Astrocyte (in vitro differentiated cells and primary cell): ENCODE results near the gene CLOCK. TPM values are rescaled to one million over a fixed set of nuclear protein-coding genes. Genes with fewer than 3 reads are reported as not detected.

Experiments used
- DNase-seq: peaks from one replicate; pipeline ENCODE4 v3.0.0-alpha.2; 2010; ENCODE audit warnings: low read depth
- FAIRE-seq: peaks from 2 replicates; lab custom pipeline; 2011; peaks lifted over from hg19 to GRCh38; lab: Jason Lieb, UNC
- H2AFZ ChIP-seq: 2 replicates; pipeline ENCODE4 v1.6.0; 2012; ENCODE audit warnings: low read depth, low read length, inconsistent platforms
- H3K27ac ChIP-seq: 2 replicates; pipeline ENCODE4 v1.5.1; 2011; ENCODE audit warnings: low read depth, low read length, inconsistent platforms
- H3K27me3 ChIP-seq: 2 replicates; pipeline ENCODE4 v1.6.0; 2011; ENCODE audit warnings: low read length, inconsistent platforms; ENCODE audit not compliant: insufficient read depth
- H3K36me3 ChIP-seq: 2 replicates; pipeline ENCODE4 v1.5.1; 2011; ENCODE audit warnings: low read length, inconsistent platforms; ENCODE audit not compliant: insufficient read depth
- H3K4me1 ChIP-seq: 2 replicates; pipeline ENCODE4 v1.5.1; 2011; ENCODE audit warnings: low read length, inconsistent platforms; ENCODE audit not compliant: insufficient read depth
- H3K4me2 ChIP-seq: 2 replicates; pipeline ENCODE4 v1.6.0; 2012; ENCODE audit warnings: low read length, inconsistent platforms
- H3K4me3 ChIP-seq: 2 replicates; pipeline ENCODE4 v1.5.1; 2011; ENCODE audit warnings: low read depth, mild to moderate bottlenecking, low read length, inconsistent platforms; ENCODE audit not compliant: insufficient read depth
- H3K79me2 ChIP-seq: 2 replicates; pipeline ENCODE4 v1.6.0; 2012; ENCODE audit warnings: mild to moderate bottlenecking, low read length, inconsistent platforms; ENCODE audit not compliant: insufficient read depth
- H3K9ac ChIP-seq: 2 replicates; pipeline ENCODE4 v1.6.0; 2012; ENCODE audit warnings: mild to moderate bottlenecking, low read length, inconsistent platforms
- H3K9me3 ChIP-seq: 2 replicates; pipeline ENCODE4 v1.5.1; 2012; ENCODE audit warnings: low read depth, mild to moderate bottlenecking, low read length, inconsistent platforms; ENCODE audit not compliant: insufficient read depth
- H4K20me1 ChIP-seq: 2 replicates; pipeline ENCODE4 v1.6.0; 2012; ENCODE audit warnings: low read length, inconsistent platforms; ENCODE audit not compliant: insufficient read depth
- H3K27ac Mint-ChIP-seq: one replicate; pipeline ENCODE4 v1.8.0; 2021; ENCODE audit warnings: mild to moderate bottlenecking, mixed read lengths; ENCODE audit not compliant: unreplicated experiment
- H3K27me3 Mint-ChIP-seq: one replicate; pipeline ENCODE4 v1.8.0; 2021; ENCODE audit warnings: low read depth, mixed read lengths; ENCODE audit not compliant: unreplicated experiment
- H3K36me3 Mint-ChIP-seq: one replicate; pipeline ENCODE4 v1.8.0; 2021; ENCODE audit warnings: low read depth, mixed read lengths; ENCODE audit not compliant: unreplicated experiment
- H3K4me1 Mint-ChIP-seq: one replicate; pipeline ENCODE4 v1.8.0; 2021; ENCODE audit warnings: low read depth, mixed read lengths; ENCODE audit not compliant: unreplicated experiment
- H3K4me3 Mint-ChIP-seq: one replicate; pipeline ENCODE4 v1.8.0; 2021; ENCODE audit warnings: mild to moderate bottlenecking, moderate library complexity, mixed read lengths; ENCODE audit not compliant: unreplicated experiment
- H3K9me3 Mint-ChIP-seq: one replicate; pipeline ENCODE4 v1.8.0; 2021; ENCODE audit warnings: mild to moderate bottlenecking, mixed read lengths; ENCODE audit not compliant: unreplicated experiment
- CTCF ChIP-seq: IDR thresholded peaks from 2 replicates; pipeline ENCODE4 v1.5.1; 2011; ENCODE audit warnings: low read depth, mild to moderate bottlenecking, inconsistent platforms, low read length, moderate library complexity; ENCODE audit not compliant: insufficient read depth
- EZH2 ChIP-seq: IDR thresholded peaks from 2 replicates; pipeline ENCODE4 v1.6.1; 2012; ENCODE audit warnings: mild to moderate bottlenecking, low read length, inconsistent platforms; ENCODE audit not compliant: insufficient read depth
- total RNA-seq: library from RNA; stranded (reverse); gene quantifications from 2 replicates; pipeline ENCODE4 v1.2.1, GENCODE V29; 2021

CLOCK gene
- total RNA-seq, 1 donor from 2014 or later, result 20.4 TPM

DNA sequence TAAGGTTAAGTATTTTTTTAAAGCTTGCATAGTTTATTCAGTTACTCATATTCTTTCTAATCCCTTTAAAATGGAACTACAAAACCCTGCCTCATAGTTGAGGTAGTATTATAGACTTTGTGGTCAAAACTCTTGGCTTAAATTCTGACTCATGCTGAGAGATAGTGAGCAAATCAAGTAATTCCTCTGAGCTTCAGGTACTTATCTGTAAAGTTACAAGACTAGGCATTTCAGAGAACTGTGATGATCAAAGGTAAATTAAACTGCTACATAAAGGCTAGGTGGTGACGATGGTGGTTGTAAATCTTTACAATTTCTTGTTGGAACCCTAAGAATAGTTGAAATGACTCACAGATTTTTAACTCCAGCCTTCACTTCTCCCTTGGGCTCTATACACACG is 3.2 kb upstream of the CLOCK start:
- Histone ChIP-seq H3K79me2 (peaks cover under 1% of the 10 kb centered on the region), H3K27ac (peak overlapping the region; percentile 38), H3K4me1 (peaks cover 26% of the 10 kb centered on the region), H3K27me3 (no peaks in the 10 kb centered on the region), H3K4me3 (no peak overlapping the region), H3K36me3 (no peaks in the 10 kb centered on the region), H3K4me2 (peak overlapping the region; percentile 63), H2AFZ (no peak overlapping the region), H4K20me1 (no peaks in the 10 kb centered on the region), H3K9me3 (no peaks in the 10 kb centered on the region), H3K9ac (no peak overlapping the region)
- Mint-ChIP-seq H3K4me1 (peaks cover 25% of the 10 kb centered on the region), H3K27me3 (no peaks in the 10 kb centered on the region), H3K4me3 (no peak overlapping the region), H3K27ac (no peak overlapping the region), H3K9me3 (no peaks in the 10 kb centered on the region), H3K36me3 (no peaks in the 10 kb centered on the region)
- TF ChIP-seq CTCF, result no peak
- no peak for TF ChIP-seq EZH2
- FAIRE-seq, result peak; percentile 91
- peak; percentile 92 for DNase-seq

DNA sequence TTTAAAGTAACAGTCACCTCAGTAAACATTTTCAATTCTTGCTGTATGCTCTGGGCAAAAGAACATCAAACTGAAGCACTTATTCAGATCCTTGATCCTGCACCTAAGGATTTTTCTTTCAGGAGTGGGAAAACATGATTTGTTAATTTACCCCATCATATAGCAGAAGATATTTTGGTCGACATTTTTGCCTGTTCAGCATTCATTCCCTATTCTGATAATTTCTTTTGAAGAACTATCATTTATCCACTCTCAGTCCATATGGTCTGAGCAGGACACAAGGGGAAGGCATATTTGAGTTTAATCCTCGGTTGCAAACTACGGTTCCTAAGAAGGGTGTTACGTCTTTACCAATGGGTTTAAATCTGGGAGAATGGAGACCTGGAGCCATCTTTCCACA is 1.2 kb upstream of the CLOCK start:
- Mint-ChIP-seq H3K27me3 (no peaks in the 10 kb centered on the region), H3K9me3 (no peaks in the 10 kb centered on the region), H3K4me1 (peaks cover 38% of the 10 kb centered on the region), H3K27ac (peak overlapping the region; percentile 73), H3K36me3 (no peaks in the 10 kb centered on the region), H3K4me3 (peak overlapping the region; percentile 95)
- peak overlapping the region; percentile 88 for H3K4me3 ChIP-seq
- FAIRE-seq, result peak; percentile 17
- H4K20me1 ChIP-seq, result peaks cover 15% of the 10 kb centered on the region
- peaks cover 20% of the 10 kb centered on the region for H3K79me2 ChIP-seq
- H3K27ac ChIP-seq, result peak overlapping the region; percentile 92
- TF ChIP-seq EZH2 (no peak), CTCF (no peak)
- H2AFZ ChIP-seq, result peak overlapping the region; percentile 85
- no peak for DNase-seq
- peak overlapping the region; percentile 90 for H3K9ac ChIP-seq
- H3K4me1 ChIP-seq, result peaks cover 27% of the 10 kb centered on the region
- H3K9me3 ChIP-seq, result no peaks in the 10 kb centered on the region
- H3K4me2 ChIP-seq, result peak overlapping the region; percentile 94
- H3K27me3 ChIP-seq, result no peaks in the 10 kb centered on the region
- no peaks in the 10 kb centered on the region for H3K36me3 ChIP-seq

- no peaks in the 10 kb centered on the region for H3K9me3 ChIP-seq
- H3K27me3 ChIP-seq, result no peaks in the 10 kb centered on the region
- DNase-seq (peak; percentile 47), FAIRE-seq (no peak)
- H4K20me1 ChIP-seq, result peaks cover 20% of the 10 kb centered on the region
- Mint-ChIP-seq H3K27ac (peak overlapping the region; percentile 73), H3K9me3 (no peaks in the 10 kb centered on the region), H3K4me1 (peaks cover 38% of the 10 kb centered on the region), H3K36me3 (no peaks in the 10 kb centered on the region), H3K4me3 (peak overlapping the region; percentile 95), H3K27me3 (no peaks in the 10 kb centered on the region)
- H3K4me2 ChIP-seq, result peak overlapping the region; percentile 94
- peak overlapping the region; percentile 85 for H2AFZ ChIP-seq
- H3K27ac ChIP-seq, result peak overlapping the region; percentile 92
- H3K79me2 ChIP-seq, result peaks cover 25% of the 10 kb centered on the region
- H3K4me1 ChIP-seq, result peaks cover 27% of the 10 kb centered on the region
- no peaks in the 10 kb centered on the region for H3K36me3 ChIP-seq
- H3K9ac ChIP-seq, result peak overlapping the region; percentile 90
- TF ChIP-seq EZH2, result no peak
- TF ChIP-seq CTCF, result no peak
- peak overlapping the region; percentile 88 for H3K4me3 ChIP-seq
Measured at GRCh38 chr4:55547466-55547770, 709 bp upstream of the CLOCK start.
